IPS-NIHi11 (cell line): ENCODE data around the gene TUBGCP5.
A peak's percentile ranks its signal among the peaks of the same experiment; 100 is the strongest.
"Not testable (repeated sequence)": the region's sequence is repeated elsewhere in the genome, so short reads cannot be mapped to it uniquely, and the experiment has no call there.

Source experiments
- DNase-seq: peaks from one replicate; pipeline ENCODE4 v3.0.0; 2012; ENCODE audit warnings: mixed read lengths, low spot score

TUBGCP5 gene

DNA sequence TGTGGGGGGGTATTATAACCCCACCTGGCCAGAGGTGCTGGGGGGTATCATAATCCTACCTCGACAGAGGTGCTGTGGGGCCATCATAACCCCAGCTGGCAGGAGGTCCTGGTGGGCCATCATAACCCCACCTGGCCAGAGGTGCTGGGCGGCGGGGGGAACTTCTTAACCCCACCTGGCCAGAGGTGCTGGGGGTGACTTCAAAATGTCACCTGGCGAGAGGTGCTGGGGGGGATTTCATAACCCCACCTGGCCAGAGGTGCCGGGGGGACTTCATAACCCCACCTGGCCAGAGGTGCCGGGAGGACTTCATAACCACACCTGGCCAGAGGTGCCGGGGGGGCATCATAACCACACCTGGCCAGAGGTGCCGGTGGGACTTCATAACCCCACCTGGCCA, 2.4 kb upstream of the TUBGCP5 start:
- DNase-seq: not testable (repeated sequence)

- no peak for DNase-seq
Observed at GRCh38 chr15:23039917-23040281, 530 bp upstream of the TUBGCP5 start.

- peak; percentile 19 for DNase-seq
Observed at GRCh38 chr15:23038726-23039142, 635 bp downstream of the TUBGCP5 start.

GRCh38 chr15:23035964-23036566, 3.3 kb downstream of the TUBGCP5 start:
- peak; percentile 72 for DNase-seq

DNA sequence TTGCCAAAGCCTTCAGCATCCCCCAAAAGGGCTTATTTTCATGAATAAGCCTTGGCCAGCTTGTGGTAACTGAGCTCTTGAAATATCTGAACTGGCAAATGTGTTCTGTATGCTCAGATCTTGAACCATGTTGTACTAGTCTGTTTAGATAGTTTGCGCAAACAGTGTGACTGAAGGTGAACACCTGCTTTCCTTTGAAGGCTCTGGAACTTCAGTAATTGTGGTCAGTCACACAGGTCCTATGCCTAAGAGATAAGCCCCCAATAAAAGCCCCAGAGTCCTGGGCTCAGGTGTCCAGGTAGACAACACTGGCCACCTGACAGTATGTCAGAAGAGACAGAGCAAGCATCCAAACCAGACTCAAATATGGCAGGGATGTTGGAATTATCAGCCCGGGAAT, 5.4 kb downstream of the TUBGCP5 start:
- DNase-seq: no peak

DNA sequence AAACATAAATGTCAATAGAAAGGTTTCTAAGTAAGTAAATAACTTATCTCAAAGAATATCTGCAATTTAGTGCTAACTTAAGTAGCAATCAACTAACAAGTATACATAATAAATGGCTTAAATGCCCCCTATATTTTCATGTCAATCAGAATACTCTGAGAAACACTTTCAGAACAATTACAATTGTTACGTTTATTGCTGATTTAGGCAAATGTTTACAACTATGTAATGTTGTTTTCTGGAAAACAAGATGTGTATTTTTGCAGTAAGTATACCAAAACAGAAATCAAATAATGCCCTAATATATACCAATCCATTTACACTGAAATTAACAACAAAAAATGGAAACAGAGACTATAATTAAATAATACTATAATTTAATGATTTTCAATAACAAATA, 13.2 kb downstream of the TUBGCP5 start:
- no peak for DNase-seq

DNA sequence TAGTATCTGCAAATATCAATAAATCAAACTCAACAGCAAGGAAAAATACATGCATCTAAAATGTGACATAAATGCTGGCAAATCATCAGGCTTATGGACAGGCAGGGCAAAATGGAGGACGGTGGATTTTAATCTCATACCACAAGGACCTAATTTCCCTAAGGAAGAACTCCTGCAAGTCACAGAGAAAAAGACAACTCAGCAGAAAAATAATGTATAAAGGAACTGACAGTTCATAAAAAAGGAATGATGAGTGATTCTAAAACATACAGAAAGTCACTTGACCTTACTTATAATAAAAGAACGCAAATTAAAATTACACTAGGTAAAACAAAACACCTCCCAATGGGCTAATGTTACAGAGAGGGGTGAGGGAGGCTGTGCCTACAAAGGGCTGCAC, 17.2 kb downstream of the TUBGCP5 start:
- DNase-seq: no peak

DNA sequence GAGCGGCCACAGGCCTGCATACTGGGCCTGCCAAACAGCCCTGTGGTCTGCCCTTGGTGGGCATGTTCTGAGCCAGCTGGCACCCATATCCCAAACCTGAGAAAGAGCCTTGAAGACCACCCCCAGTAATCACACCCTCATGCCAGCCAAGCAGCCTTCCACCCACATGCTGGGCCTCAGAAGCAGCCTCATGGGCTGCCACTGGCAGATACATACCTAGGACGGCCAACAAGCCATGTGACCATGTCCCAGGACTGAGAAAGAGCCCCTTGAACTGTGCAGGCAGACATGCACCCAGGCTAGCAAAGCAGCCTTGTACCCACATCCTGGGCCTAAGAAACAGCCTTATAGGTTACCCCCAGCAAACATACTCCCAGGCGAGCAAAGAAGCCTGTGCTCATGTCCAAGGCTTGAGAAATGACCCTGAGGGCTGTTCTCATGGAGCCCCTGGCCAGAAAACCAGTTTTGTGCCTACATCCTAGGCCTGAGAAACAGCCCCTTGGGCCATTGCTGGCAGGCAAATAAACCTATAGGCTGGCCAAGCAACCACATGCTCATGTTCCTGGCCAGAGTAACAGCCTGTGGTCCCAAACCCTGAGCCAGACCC, 24.9 kb downstream of the TUBGCP5 start:
- DNase-seq: no peak

DNA sequence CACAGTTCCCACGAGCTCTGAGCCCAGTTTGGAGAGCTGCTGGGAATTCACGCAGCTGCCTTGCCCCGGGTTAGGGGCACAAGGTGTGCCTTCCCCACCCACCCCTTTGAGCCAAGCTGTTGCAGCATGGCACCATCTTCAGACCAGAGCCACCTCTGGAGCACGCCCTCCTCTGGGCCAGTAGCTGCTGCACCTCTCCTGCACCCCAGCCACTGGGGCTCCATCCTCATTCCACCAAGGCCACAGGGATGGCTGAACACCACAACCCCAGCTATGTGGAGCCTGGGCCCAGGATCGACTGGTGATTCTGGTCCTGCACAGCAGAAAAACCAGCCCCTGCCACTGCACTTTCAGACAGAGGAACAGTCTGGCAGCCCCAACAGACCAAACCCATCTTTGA, 25.7 kb downstream of the TUBGCP5 start:
- DNase-seq: no peak

DNA sequence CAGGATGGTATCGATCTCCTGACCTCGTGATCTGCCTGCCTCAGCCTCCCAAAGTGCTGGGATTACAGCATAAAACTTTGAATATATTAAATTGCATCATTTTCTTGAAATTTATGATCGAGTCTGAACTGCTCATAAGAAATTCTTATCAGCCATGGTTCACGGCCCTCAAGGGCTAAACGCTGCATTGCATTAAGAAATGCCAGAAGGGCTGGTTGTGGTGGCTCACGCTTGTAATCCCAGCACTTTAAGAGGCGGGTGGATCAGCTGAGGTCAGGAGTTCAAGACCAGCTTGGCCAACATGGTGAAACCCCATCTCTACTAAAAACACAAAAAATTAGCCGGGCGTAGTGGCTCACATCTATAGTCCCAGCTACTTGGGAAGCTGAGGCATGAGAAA, 26.8 kb downstream of the TUBGCP5 start:
- not testable (repeated sequence) for DNase-seq

DNA sequence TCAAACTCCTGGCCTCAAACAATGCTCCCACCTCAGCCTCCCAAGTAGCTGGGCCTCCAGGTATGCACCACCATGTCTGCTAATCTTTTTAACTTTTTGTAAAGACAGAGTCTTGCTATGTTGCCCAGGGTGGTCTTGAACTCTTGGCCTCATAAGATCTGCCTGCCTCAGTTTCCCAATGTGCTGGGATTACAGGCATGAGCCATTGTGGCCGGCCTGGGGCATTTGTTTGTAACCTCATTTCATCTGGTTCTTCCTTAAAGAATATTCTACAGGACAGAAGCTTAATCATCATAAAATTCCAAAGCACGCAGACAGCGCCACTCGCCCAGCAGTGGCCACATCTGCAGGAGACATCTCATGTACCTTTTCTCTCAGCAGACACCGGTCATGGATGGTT, 35.6 kb downstream of the TUBGCP5 start:
- DNase-seq: no peak

DNA sequence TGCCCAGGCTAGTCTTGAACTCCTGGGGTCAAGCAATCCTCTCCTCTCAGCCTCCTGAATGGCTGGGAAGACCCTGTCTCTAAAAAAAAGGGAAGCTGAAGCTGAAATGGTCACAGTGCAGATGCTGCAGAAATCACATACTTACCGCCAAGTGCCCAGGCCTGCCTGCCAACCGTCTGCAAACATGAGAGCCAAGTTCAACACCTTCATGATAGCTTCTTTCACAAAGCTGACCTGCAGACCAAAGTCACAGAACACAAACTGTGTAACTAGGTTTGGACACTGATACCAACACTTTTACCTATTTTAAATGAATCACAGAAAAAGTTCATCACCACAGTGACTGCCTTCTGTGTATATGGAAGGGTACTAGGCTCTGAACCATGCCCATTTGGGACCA, 36.4 kb downstream of the TUBGCP5 start:
- DNase-seq: no peak

DNA sequence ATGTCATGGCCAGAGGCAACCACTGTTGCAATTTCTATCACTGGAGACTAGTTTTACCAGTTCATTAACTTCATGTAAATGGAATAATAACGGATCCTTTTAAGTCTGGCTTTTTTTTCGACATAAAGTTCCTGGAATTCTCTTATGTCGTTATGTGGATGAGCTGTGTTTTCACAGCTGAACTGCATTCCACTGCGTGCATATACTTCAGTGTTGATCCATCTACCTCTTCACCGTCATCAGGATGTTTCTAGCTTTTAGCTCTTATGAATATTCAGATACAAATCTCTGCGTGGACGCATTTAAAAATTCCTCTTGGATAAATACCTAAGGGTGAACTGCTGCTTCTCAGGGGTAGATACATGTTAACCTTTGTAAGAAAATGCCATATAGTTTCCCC, 43.6 kb downstream of the TUBGCP5 start:
- DNase-seq: no peak

DNA sequence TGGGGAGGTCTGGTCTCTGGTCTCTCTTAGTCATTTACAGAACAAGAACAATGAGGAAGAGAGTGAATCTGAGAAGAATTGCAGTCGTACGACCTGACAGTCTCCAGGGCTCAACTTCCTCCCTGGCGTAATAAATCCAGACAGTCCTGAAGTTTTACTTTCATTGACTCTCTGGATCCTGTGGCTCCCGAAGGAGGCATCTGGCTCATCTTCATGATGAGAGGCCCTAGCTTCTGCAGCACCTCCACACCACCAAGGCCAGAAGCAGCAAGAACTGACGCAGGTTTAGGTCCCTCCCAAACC, 47.4 kb downstream of the TUBGCP5 start:
- no peak for DNase-seq

- no peak for DNase-seq
Observed at GRCh38 chr15:22989576-22990477, 49.5 kb downstream of the TUBGCP5 start.

GRCh38 chr15:22988811-22989210, 50.6 kb downstream of the TUBGCP5 start:
- no peak for DNase-seq

DNA sequence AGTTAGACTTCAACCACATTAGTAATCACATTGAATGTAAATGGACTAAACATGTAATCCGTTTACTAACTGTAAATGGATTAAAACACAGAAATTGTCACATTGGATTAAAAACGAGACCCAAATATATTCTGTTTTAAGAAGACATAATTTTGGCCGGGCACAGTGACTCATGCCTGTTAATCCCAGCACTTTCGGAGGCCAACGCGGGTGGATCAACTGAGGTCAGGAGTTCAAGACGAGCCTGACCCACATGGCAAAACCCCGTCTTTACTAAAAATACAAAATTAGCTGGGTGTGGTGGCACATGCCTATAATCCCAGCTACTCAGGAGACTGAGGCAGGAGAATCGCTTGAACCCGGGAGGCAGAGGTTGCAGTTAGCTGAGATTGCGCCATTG, 57.4 kb downstream of the TUBGCP5 start:
- not testable (repeated sequence) for DNase-seq

DNA sequence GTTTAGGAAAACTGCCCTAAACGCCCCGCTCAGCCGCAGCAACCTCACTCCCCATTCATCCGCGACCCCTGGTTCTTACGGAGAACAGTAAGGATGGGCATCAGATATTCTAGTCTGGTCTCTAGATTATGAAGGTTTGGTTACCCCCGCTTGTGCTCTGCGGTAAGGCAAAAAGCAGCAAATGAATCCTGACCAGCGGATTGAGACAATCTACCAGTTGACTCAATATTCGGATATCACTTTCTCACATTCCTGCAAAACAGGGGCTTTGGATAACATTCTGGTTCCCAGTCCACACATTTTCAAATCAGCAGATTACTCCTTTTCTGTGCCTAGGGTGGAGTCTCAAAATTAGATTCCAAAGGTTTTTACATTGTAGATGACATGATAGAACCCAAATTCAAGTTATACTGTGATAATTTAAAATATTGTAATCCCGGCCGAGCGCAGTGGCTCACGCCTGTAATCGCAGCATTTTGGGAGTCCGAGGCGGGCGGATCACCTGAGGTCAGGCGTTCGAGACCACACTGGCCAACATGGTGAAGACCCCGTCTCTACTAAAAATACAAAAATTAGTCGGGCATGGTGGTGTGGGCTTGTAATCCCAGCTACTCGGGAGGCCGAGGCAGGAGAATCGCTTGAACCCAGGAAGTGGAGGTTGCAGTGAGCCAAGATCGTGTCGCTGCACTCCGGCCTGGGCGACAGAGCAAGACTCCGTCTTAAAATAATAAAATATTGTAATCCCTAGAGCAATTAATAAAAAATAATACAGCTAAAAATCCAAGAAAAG, 58.1 kb downstream of the TUBGCP5 start:
- DNase-seq: no peak

- DNase-seq: peak; percentile 96
Observed at GRCh38 chr15:22980189-22981050, 58.9 kb downstream of the TUBGCP5 start, which contains the start of gene CYFIP1. Gene CYFIP1, minus strand, starts transcription at chr15:22980368. Its CDS starts 33,083 bp downstream, at chr15:22947285.

GRCh38 chr15:22979238-22980188, 59.9 kb downstream of the TUBGCP5 start:
- DNase-seq: peak; percentile 72
